HL-60 (cell line): Measurements from ENCODE around the gene TALDO1.

ENCODE experiments used
- POLR2AphosphoS5 ChIP-seq: IDR thresholded peaks from 2 replicates; pipeline ENCODE4 v1.6.1; 2012; ENCODE audit warnings: low read depth
- TF ChIP-seq, protein P1 (sequence below): IDR thresholded peaks from one replicate; pipeline ENCODE4 v1.5.1; 2011; ENCODE audit warnings: low read length, control low read depth, inconsistent platforms; ENCODE audit not compliant: insufficient read depth

DNA sequence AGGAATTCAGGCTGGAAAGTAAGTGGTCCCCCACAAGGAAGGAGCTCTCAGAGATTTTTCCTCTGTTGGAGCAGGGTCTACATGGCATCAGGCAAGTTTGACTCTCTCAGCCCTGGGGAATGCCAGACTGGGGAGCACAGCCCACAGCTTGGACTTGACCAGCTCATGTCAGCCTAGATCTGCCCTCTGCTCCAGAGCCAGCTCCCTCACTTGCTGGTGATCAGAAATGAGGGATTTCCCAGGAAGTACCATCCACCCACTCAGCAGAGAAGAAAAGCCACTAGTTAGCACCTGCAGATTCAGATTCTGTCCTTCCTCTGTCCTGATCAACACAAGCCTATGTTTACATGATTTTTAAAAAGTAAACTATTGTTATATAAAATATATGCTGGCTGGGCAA, 13.0 kb downstream of the TALDO1 start:
- TF ChIP-seq, protein P1, sequence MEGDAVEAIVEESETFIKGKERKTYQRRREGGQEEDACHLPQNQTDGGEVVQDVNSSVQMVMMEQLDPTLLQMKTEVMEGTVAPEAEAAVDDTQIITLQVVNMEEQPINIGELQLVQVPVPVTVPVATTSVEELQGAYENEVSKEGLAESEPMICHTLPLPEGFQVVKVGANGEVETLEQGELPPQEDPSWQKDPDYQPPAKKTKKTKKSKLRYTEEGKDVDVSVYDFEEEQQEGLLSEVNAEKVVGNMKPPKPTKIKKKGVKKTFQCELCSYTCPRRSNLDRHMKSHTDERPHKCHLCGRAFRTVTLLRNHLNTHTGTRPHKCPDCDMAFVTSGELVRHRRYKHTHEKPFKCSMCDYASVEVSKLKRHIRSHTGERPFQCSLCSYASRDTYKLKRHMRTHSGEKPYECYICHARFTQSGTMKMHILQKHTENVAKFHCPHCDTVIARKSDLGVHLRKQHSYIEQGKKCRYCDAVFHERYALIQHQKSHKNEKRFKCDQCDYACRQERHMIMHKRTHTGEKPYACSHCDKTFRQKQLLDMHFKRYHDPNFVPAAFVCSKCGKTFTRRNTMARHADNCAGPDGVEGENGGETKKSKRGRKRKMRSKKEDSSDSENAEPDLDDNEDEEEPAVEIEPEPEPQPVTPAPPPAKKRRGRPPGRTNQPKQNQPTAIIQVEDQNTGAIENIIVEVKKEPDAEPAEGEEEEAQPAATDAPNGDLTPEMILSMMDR, result no peak
- TF ChIP-seq POLR2AphosphoS5, result no peak
